Panc1 (cell line): ENCODE results near the gene KANSL3.

ENCODE experiments used
- REST ChIP-seq, 2 experiments: IDR thresholded peaks; 2 replicates each; pipeline ENCODE4 v1.6.1; 2011 to 2012; ENCODE audit warnings: low read depth in 2 of 2, control low read depth in 1 of 2, low read length in 1 of 2, mild to moderate bottlenecking in 1 of 2, moderate library complexity in 1 of 2; ENCODE audit not compliant: insufficient read depth in 1 of 2
- TF ChIP-seq, protein P1 (sequence below): fragments of 450-650 bp; IDR thresholded peaks from 2 replicates; pipeline ENCODE4 v1.5.1; 2017; ENCODE audit warnings: mild to moderate bottlenecking

DNA sequence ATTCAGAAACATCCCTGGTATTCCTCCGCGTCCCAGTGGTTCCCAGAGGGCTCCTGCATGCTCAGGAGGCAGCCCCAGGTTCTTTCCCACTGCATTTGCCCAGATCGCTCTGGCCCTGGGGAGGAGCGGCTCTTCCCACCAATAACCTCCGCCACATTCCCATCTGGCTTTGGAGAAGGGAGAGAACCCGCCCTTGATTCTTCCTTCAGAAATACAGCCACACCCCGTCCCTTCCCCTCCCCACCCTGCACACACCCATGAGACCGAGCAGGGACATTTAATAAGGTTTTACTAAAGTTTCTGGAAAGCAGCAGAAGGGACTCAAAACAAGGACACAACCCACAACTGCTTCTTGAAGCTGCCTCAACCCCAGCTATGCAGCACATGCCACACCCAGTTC lies 79.6 kb downstream of the KANSL3 start:
- TF ChIP-seq, protein P1, sequence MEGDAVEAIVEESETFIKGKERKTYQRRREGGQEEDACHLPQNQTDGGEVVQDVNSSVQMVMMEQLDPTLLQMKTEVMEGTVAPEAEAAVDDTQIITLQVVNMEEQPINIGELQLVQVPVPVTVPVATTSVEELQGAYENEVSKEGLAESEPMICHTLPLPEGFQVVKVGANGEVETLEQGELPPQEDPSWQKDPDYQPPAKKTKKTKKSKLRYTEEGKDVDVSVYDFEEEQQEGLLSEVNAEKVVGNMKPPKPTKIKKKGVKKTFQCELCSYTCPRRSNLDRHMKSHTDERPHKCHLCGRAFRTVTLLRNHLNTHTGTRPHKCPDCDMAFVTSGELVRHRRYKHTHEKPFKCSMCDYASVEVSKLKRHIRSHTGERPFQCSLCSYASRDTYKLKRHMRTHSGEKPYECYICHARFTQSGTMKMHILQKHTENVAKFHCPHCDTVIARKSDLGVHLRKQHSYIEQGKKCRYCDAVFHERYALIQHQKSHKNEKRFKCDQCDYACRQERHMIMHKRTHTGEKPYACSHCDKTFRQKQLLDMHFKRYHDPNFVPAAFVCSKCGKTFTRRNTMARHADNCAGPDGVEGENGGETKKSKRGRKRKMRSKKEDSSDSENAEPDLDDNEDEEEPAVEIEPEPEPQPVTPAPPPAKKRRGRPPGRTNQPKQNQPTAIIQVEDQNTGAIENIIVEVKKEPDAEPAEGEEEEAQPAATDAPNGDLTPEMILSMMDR = no peak
- no peak for TF ChIP-seq REST (IDR thresholded peaks at IDR 0.05; ENCODE audit: insufficient read depth in 1 of 2, low read depth in 2 of 2, low read length in 1 of 2)
